ENCODE measurements around the gene VPS16. TPM values are rescaled to one million over a fixed set of nuclear protein-coding genes. Genes with fewer than 3 reads are reported as not detected.

The VPS16 gene
- total and polyA plus RNA-seq, 2 of the 13 experiments (the other 11 are each of a cell fraction or from before 2014, with no cell fraction given): 34.2 to 35.4 TPM

GRCh38 chr20:2840138-2840966, at the start of gene VPS16, which contains the start of gene PCED1A (continued):
- peak; percentile 100 for TF ChIP-seq YY1 (IDR thresholded peaks at IDR 0.05; ENCODE audit: insufficient read depth, insufficient replicate concordance, low read depth, low read length)
- TF ChIP-seq HNF1B (CRISPR knock-in tag; IDR thresholded peaks at IDR 0.05): peak; percentile 74
- peak; percentile 67; the same call in 1 of the 2 replicates for TF ChIP-seq JDP2 (CRISPR knock-in tag; IDR thresholded peaks at IDR 0.05; ENCODE audit: borderline replicate concordance)
- no peak for TF ChIP-seq NPAS2 (CRISPR knock-in tag; IDR thresholded peaks at IDR 0.05; ENCODE audit: borderline replicate concordance)
- TF ChIP-seq ZNF576 (CRISPR knock-in tag; IDR thresholded peaks at IDR 0.05): peak; percentile 98
- no peak for TF ChIP-seq RNF219 (CRISPR knock-in tag; IDR thresholded peaks at IDR 0.05)
- TF ChIP-seq ZGPAT (CRISPR knock-in tag; IDR thresholded peaks at IDR 0.05): peak; percentile 99
- TF ChIP-seq ZNF788 (CRISPR knock-in tag; IDR thresholded peaks at IDR 0.05; ENCODE audit: borderline replicate concordance): peak; percentile 92
- TF ChIP-seq ASH2L (IDR thresholded peaks at IDR 0.05; ENCODE audit: insufficient read length, low read depth, low read length): peak; percentile 89
- TF ChIP-seq CCDC6 (CRISPR knock-in tag; IDR thresholded peaks at IDR 0.05): peak; percentile 98
- TF ChIP-seq MYC (CRISPR knock-in tag; IDR thresholded peaks at IDR 0.05; ENCODE audit: borderline replicate concordance): peak; percentile 98
- TF ChIP-seq HNRNPL (IDR thresholded peaks at IDR 0.05; ENCODE audit: low read depth, low read length): no peak
- TF ChIP-seq ZHX1 (CRISPR knock-in tag; IDR thresholded peaks at IDR 0.05; ENCODE audit: low read depth): peak; percentile 96
- TF ChIP-seq ETS1 (CRISPR knock-in tag; IDR thresholded peaks at IDR 0.05): peak; percentile 78; the same call in 1 of the 2 replicates
- TF ChIP-seq ZC3H4 (CRISPR knock-in tag; IDR thresholded peaks at IDR 0.05; ENCODE audit: borderline replicate concordance): peak; percentile 91; the same call in 1 of the 2 replicates
- TF ChIP-seq ZFP36L2 (CRISPR knock-in tag; IDR thresholded peaks at IDR 0.05): 0 out of 2 replicates have a peak, but pooled peaks have one; percentile 76
- peak; percentile 96; the same call in 1 of the 2 replicates for TF ChIP-seq CAMTA2 (CRISPR knock-in tag; IDR thresholded peaks at IDR 0.05; ENCODE audit: borderline replicate concordance)
- TF ChIP-seq ZNF343 (CRISPR knock-in tag; IDR thresholded peaks at IDR 0.05): peak; percentile 98

Measured in HepG2 (cell line).